ENCODE measurements around the gene FAM13A.
"Not testable (repeated sequence)": the region's sequence is repeated elsewhere in the genome, so short reads cannot be mapped to it uniquely, and the experiment has no call there.

FAM13A gene

GRCh38 chr4:88897752-88898151 lies 159.2 kb downstream of the FAM13A start:
- DNase-seq (ENCODE audit: low read depth), result no peak

GRCh38 chr4:88897180-88897579 lies 159.8 kb downstream of the FAM13A start:
- DNase-seq (ENCODE audit: low read depth), result no peak

GRCh38 chr4:88893961-88894360 lies 163.0 kb downstream of the FAM13A start:
- no peak for DNase-seq (ENCODE audit: low read depth)

- no peak for DNase-seq (ENCODE audit: low read depth)
Observed at GRCh38 chr4:88892646-88893045, 164.3 kb downstream of the FAM13A start.

- DNase-seq (ENCODE audit: low read depth), result no peak
Observed at GRCh38 chr4:88891636-88892035, 165.3 kb downstream of the FAM13A start.

- DNase-seq (ENCODE audit: low read depth), result not testable (repeated sequence)
Observed at GRCh38 chr4:88887409-88887808, 169.6 kb downstream of the FAM13A start.

GRCh38 chr4:88881227-88881569 lies 175.8 kb downstream of the FAM13A start:
- DNase-seq (ENCODE audit: low read depth), result no peak

- DNase-seq (ENCODE audit: low read depth), result no peak
Observed at GRCh38 chr4:88880501-88881226, 176.3 kb downstream of the FAM13A start.

- no peak for DNase-seq (ENCODE audit: low read depth)
Observed at GRCh38 chr4:88879991-88880390, 177.0 kb downstream of the FAM13A start.

- DNase-seq (ENCODE audit: low read depth), result no peak
Observed at GRCh38 chr4:88878642-88879041, 178.3 kb downstream of the FAM13A start.

GRCh38 chr4:88870428-88870827 lies 186.6 kb downstream of the FAM13A start:
- no peak for DNase-seq (ENCODE audit: low read depth)

- no peak for DNase-seq (ENCODE audit: low read depth)
Observed at GRCh38 chr4:88868510-88868909, 188.5 kb downstream of the FAM13A start.

- DNase-seq (ENCODE audit: low read depth), result peak; percentile 28
Observed at GRCh38 chr4:88866862-88867550, 190.0 kb downstream of the FAM13A start.

- DNase-seq (ENCODE audit: low read depth), result no peak
Observed at GRCh38 chr4:88865466-88865865, 191.5 kb downstream of the FAM13A start.

- no peak for DNase-seq (ENCODE audit: low read depth)
Observed at GRCh38 chr4:88865046-88865445, 191.9 kb downstream of the FAM13A start.

GRCh38 chr4:88860586-88860985 lies 196.4 kb downstream of the FAM13A start:
- no peak for DNase-seq (ENCODE audit: low read depth)

GRCh38 chr4:88859191-88859812 lies 197.7 kb downstream of the FAM13A start:
- DNase-seq (ENCODE audit: low read depth), result no peak

GRCh38 chr4:88858752-88859151 lies 198.2 kb downstream of the FAM13A start:
- no peak for DNase-seq (ENCODE audit: low read depth)

GRCh38 chr4:88857588-88857987 lies 199.4 kb downstream of the FAM13A start:
- no peak for DNase-seq (ENCODE audit: low read depth)

GRCh38 chr4:88854481-88854880 lies 202.5 kb downstream of the FAM13A start:
- DNase-seq (ENCODE audit: low read depth), result no peak

GRCh38 chr4:88853583-88853982 lies 203.4 kb downstream of the FAM13A start:
- DNase-seq (ENCODE audit: low read depth), result not testable (repeated sequence)

- DNase-seq (ENCODE audit: low read depth), result no peak
Observed at GRCh38 chr4:88846206-88846790, 210.7 kb downstream of the FAM13A start.
